NCI-H526 treated with DMSO at 0.1 percent for 48 hours (cell line): ENCODE data around the gene TMEM201.

Experiments used
- DNase-seq: peaks from one replicate; lab custom pipeline; 2025; lab: John Stamatoyannopoulos, UW

Gene TMEM201

GRCh38 chr1:9577423-9577822, 11.3 kb upstream of the TMEM201 start:
- no peak for DNase-seq

DNA sequence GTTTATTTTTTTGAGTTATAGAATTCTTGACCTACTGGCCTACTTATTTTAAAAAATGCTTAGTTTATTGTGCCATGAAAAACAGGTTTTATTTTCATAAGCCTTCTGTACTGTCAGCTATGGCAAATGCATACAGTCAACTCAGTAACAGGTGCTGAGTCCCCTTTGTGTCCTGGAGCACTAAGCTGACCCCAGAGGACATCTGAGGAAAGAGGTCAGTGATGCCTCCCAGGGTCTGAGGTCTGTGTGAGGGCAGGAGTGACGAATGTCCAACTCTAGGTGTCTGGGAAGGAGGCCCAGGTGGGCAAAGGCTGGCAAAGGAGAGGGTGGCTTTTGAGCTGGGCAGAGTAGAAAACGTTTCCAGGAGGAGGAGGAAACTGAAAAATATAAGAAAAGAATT, 7.8 kb upstream of the TMEM201 start:
- DNase-seq: no peak

DNA sequence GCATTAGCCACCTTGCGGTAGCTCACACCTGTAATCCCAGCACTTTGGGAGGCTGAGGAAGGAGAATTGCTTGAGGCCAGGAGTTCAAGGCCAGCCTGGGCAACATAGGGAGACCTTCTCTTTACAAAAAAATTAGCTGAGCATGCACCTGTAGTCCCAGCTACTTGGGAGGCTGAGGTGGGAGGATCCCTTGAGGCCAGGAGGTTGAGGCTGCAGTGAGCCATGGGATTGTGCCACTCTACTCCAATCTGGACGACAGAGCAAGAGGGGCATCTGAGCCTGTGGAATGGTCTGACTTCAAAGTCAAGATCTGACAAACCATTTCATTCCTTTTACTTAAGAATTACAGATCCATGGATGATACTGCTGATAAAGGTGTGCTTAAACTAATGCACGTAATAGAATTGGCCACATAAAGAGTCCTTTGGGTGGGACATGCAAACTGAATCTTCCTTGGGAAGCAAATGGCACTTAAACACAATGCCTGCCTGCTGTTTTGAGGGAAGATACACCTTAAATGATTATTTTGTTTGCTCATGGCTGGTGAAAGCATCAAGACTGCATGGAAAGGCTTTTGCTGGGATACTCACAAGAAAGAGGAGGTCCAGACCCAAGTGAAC, 2.5 kb upstream of the TMEM201 start:
- no peak for DNase-seq

GRCh38 chr1:9589144-9589718, 520 bp downstream of the TMEM201 start:
- DNase-seq: peak; percentile 2

DNA sequence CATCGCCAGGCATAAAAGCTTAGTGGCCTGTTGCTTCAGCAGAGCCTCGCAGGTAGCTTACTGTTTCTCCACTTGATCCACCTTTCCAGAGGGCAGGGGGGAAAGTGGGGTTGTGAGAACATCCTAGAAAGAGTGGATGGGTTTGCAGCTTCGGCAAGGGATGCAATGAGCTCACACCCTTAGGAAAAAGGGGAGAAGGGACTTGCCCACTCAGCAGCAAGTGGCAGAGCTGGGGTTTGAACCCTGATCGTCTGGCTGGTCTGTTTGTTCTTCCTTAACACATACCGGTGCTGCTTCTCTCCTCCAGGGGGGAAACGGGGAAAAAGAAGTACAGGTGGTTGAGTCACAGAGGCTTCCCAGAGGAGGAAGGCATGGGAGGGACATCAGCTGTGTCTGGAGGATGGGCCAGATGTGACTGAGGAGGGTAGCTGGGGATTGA, 1.0 kb downstream of the TMEM201 start:
- DNase-seq: no peak

DNA sequence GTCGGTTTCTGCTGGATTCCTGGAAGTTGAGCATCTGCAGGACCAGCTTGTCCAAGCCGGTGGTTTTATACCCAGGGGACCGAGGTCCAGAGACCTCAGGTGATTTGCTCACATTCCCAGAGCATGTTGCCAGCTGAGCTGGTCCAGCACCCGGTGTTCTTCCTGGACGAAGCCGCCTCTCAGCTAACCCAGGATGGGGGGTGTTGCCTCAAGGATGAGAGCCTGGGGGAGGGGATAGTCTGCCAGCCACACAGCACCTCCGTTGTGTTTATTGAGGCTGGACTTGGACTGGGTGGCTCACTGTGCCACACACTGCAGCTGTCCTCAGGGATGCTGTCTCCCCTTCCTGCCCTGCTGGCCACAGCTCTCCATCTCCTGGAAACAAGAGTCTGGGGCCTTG, 1.5 kb downstream of the TMEM201 start:
- DNase-seq: no peak

DNA sequence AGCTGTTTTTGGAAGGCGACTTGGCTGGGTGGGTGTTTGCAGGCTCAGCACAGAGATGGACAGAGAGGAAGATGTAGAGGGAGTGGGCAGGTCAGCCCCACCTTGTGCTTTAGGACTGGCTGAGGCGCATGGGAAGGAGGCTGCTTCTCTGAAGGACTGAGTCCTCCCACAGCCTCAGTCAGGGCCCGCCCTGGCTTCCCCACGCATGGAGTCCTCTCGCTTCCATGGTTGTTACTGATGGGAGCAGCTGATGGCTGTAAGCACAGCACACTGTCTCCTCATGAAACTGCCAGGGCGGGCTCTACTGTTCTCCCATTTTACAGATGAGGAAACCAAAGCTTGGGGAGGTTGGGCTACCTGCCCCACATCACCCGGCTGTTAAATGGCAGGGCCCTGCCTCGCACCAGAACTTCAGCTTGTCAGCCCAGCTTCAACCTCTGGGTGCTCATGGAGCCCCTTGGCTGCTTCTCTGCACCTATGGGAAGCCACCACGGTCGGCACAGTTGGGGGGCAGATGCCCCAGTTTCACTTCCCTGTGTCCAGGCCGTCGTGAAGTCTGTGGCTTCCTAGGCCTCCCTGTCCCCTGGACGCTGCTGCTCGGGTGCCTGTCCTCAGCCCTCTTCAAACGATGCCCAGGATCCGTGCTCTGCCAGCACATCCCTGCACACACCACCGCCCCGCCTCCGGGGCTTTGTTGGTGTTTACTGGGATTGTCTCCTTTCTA, 2.4 kb downstream of the TMEM201 start:
- no peak for DNase-seq

DNA sequence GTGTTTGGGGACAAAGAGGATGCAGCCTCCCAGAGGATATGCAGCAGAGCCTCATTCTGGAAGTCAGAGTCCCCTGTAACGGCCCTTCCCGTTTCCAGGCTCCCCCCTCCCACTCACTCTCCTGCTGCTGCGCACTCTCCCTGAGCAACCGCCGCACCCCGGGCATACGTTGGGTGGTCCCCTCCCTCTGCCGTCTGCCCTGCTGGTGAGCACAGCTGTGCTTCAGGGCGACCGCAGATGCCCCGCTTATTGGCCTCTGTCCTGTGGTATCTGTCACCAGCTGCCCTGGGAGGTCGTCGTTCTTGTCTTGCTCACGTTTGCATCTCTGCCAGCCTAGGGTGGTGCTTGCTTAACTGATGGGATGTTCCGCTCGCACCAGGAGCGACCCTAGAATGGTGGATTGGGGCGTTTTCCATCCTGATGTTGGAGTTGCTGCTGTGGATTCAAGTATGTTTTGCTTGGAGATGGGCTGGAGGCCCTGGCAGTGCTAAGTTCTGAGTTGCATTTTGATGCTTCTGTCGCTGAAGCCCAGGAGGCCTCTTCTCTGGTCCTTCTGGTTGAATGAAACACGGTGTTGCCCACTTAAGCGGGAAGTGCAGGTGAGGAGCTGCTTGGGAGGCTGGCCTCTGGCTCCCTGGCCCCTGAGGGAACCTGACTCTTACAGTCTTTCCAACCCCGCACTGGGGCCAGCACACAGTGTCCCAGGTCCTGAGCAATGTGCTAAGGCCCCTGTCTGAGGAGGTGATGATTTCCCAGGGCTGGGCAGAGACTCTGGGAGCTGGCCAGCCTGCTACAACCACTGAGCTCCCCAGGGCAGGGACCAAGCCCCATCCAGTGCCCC, 3.2 kb downstream of the TMEM201 start:
- no peak for DNase-seq

DNA sequence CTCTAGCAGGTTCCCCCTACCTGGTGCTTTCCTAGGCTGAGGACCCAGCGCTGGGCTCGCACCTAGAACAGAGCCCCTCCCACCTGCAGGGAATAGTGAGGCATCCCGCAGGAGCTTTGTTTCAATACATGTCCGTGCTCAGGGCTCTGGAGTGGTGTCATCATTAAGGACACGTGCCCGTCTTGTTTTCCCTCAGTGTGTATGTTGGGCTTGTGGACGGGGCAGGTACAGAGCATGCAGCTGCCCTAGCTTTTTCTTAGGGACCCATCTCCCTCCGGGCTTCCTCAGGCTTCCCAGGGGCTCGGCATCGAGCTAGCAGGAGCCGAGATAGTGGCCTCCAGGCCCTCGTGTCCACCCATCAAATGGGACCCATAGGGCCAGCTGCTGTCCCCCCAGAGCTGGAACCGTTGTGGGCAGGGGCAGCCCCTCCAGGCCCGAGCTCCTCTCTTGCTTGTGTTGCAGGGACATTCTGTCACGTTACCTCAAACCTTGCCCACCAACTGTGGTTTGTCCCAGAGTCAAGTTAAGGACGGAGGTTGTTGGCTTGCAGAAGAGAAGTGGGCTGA, 3.9 kb downstream of the TMEM201 start:
- no peak for DNase-seq

DNA sequence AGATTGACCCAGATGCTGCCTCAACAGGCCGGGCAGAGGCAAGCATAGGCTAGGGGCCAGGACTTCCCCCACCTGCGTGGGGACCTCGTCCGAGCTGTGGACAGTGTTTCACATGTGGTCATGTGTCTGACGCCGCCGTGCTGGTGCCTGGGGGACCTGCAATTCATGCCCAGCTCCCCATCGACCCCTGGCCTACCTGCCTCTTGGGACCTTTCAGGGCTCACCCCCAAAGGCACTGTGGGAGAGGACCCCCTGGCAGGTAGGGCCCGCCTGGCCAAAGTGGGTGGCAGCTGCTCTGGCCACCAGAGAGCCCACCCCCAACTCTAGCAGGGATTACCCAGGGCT, 4.4 kb downstream of the TMEM201 start:
- DNase-seq: no peak

GRCh38 chr1:9593492-9594465, 5.1 kb downstream of the TMEM201 start:
- peak; percentile 38 for DNase-seq

DNA sequence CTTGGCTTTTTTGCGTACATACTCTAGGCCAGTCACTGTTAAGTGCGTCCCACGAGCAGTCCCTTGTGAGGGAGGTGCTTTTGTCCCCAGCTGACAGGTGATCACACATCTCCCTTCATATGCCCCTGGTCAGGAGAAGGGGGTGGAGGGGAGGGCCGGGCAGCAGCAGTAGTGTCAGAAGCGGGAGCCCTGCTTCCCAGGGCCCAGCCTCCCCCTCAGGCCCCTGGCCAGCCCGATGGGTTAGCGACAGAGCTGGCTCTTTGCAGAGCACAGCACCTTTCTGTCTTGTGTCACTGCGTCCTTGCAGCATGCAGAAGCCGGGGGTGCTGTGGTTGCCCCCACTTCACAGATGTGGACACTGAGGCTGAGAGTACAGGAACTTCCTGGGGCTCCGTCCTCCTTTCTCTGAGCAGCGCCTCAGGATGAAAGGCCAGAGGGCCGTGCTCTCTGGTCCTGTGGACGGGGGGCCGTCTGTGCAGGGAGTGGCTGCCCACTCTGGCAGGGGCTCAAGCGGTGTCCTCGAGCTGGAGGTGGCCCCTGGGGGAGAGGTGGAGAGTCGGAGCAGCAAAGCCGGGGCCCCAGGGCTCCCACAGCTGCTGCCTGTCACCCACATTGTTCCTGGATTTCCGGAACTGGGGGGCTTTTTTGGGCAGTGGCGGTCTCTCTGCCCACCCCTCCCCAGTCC, 5.9 kb downstream of the TMEM201 start:
- DNase-seq: no peak

- DNase-seq: no peak
These were observed 6.7 kb downstream of the TMEM201 start for GRCh38 chr1:9595156-9595967.

- no peak for DNase-seq
These were observed 7.2 kb downstream of the TMEM201 start for GRCh38 chr1:9595968-9596340.

DNA sequence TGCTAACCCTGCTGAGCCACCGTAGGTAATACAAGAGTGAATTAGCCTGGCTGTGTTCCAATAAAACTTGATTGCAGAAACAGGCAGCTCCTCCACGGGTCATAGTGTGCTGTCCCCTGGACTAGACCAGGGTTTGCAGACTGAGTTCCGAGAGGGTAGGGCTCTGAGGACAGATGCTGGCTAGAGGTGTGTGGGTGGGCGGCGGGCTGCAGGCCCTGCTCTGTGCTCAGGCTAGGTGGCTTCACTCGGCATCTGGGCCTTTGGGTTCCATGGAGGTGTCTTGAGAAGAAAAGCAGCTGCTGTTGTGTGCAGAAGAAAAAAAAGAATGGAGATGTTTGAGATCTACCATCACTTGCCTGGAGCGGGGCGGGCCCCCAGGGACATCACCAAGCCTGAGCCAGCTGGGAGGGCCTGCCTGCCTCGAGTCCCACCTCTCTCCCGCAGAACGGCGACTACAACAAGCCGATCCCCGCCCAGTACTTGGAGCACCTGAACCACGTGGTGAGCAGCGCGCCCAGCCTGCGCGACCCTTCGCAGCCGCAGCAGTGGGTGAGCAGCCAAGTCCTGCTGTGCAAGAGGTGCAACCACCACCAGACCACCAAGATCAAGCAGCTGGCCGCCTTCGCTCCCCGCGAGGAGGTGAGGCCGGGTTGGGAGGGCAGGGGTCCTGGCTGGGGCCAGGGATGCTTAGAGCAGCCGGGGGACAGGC, 7.9 kb downstream of the TMEM201 start:
- no peak for DNase-seq

DNA sequence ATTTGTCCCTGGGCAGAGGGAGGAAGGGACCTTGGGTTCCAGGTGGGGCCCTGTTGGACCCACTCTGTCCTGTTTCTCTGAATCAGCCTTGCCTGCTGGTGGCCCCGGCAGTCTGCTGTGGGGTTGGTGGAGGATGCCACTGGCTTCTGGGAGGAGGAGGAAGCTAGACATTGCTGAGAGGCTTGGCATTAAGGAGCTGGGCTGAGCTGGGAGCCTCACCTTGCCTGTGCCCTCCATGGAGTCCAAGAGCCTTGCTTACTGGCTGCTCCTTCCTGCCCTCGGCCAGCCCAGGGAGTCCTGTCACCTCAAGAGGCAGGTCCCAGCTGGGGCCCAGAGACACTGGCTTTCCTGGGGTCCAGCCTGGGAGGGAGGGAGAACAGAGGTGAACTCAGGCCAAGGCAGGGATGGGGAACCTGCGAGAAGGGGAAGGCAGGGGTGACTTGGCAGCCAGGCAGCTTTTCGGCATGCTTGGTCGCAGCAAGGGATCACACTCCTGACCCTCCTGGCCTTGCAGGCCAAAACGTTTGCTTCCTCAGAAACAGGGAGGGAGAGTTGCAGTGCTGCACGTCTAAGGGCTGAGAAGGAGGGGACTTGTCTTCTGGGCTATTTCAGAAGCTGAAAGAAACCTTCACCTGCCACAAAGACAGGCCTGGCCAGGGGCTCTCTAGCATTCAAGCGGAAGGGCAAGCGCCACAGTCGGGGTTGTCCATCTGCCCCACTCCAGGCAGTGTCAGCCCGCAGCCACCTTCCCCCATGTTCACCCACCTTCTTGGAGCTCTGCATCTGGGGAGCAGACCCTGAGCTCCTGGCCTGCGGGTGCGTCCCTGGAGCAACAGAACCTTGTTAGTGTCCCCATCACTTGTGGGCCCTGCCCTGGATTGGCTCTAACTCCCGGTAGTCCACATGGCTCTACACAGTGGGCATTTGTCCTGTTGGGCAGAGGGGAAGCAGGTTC, 8.9 kb downstream of the TMEM201 start:
- DNase-seq: no peak

GRCh38 chr1:9598316-9598700, 9.6 kb downstream of the TMEM201 start:
- no peak for DNase-seq

GRCh38 chr1:9599741-9600140, 11.0 kb downstream of the TMEM201 start:
- DNase-seq: no peak
